Measurements from ENCODE around the gene PLK3.
"Not testable (repeated sequence)": the region's sequence is repeated elsewhere in the genome, so short reads cannot be mapped to it uniquely, and the experiment has no call there.

PLK3 gene

DNA sequence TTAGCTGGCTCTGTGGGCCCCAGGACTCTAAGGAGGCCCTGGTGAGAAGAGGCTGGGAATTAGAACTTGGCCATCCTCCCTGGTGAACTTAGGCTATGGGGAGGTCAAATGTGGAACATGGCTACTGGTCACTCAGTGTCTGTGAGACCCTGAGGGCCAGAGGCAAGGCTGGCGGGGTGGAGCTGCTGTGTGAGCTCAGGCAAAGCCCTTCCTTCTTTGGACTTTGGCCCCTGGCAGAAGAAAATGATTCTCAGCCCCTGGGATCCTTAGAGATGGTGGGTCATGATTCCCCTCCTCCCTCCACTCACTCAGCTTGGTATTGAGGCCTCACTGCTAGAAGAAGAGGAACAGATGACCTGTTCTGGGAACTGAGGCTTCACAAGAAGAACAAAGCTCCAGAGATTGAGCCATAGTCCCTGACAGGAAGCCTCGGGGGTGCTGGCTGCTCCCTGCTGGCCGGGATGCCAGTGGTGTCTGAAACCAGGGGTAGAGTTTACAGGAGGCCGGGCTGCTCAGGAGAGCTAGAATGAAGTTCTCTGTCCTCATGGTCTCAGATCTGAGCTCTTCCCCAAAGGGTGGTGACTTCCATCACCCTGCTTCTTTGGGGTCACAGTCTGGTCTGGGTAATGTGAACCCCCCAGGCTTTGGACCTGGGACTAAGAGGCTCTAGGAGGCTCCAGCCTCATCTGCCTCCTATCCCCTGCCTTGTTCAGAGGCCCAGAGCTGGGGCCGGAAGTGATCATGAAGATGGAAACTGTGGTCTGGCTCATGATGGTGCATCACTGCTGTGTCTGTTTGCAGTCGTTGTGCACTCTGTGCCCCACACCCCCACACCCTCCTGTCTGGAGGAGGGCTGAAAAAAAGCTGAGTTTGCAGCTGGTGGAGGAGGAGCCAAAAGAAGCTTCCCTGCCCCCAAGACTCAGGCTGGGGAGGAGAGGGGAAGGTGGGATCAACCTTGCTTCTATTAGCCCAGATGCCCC, 9.1 kb downstream of the PLK3 start:
- Histone ChIP-seq H3K9me3 (ENCODE audit: control insufficient read depth in 5 of 5, low read length in 5 of 5) (no peaks in the 10 kb centered on the region), H3K27me3 (ENCODE audit: control insufficient read depth in 5 of 5, insufficient read depth in 4 of 5, low read length in 5 of 5) (no peaks in the 10 kb centered on the region), H3K4me1 (ENCODE audit: control insufficient read depth in 5 of 5, insufficient read depth in 5 of 5, low read length in 5 of 5) (peaks cover 30 to 93% (median 76%) of the 10 kb centered on the region in 5 donors), H3K4me3 (ENCODE audit: low read depth in 1 of 5, low read length in 5 of 5) (peak overlapping the region; percentile 42 to 61 (median 58)), H3K9ac (ENCODE audit: low read length in 5 of 5) (peak overlapping the region; percentile 67 to 91 (median 79)), H3K27ac (ENCODE audit: low read depth, low read length) (peak overlapping the region; percentile 97), H3K36me3 (ENCODE audit: control insufficient read depth in 5 of 5, insufficient read depth in 5 of 5, low read length in 5 of 5) (peaks cover 0 to 22% (median 21%) of the 10 kb centered on the region in 5 donors)

DNA sequence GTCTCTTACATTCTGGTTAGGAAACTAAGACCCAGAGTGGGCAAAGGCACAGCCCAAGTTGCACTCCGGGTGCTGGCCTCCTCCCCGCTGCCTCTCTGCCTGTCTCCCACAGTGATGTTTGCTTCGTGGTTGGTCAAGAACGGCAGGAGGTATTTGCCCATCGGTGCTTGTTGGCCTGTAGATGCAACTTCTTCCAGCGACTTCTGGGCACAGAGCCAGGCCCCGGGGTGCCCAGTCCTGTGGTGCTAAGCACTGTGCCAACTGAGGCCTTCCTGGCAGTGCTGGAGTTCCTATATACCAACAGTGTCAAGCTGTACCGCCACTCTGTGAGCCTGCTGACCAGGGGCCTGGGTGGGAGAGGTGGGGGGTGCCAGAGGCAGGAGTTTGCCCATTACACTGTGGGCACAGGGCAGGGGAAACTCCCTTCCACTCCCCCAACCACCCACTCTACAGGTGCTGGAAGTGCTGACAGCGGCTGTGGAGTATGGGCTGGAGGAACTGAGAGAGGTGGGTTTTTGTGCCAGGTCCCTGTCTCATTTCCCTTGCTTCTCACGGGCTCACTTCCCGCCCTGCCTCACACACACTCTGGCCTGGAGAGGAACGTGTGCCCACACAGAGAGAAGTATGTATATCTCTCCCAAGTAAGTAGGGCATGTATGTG, 10.1 kb downstream of the PLK3 start:
- Histone ChIP-seq H3K4me3 (ENCODE audit: low read depth in 1 of 5, low read length in 5 of 5) (peak overlapping the region; percentile 4 to 61 (median 55)), H3K36me3 (ENCODE audit: control insufficient read depth in 5 of 5, insufficient read depth in 5 of 5, low read length in 5 of 5) (peaks cover 0 to 18% (median 14%) of the 10 kb centered on the region in 5 donors), H3K27ac (ENCODE audit: low read depth, low read length) (peak overlapping the region; percentile 97), H3K9me3 (ENCODE audit: control insufficient read depth in 5 of 5, low read length in 5 of 5) (no peaks in the 10 kb centered on the region), H3K9ac (ENCODE audit: low read length in 5 of 5) (peak overlapping the region in 3 of 5 donors; percentile 4 to 91 (median 72)), H3K4me1 (ENCODE audit: control insufficient read depth in 5 of 5, insufficient read depth in 5 of 5, low read length in 5 of 5) (peaks cover 29 to 87% (median 76%) of the 10 kb centered on the region in 5 donors), H3K27me3 (ENCODE audit: control insufficient read depth in 5 of 5, insufficient read depth in 4 of 5, low read length in 5 of 5) (no peaks in the 10 kb centered on the region)

DNA sequence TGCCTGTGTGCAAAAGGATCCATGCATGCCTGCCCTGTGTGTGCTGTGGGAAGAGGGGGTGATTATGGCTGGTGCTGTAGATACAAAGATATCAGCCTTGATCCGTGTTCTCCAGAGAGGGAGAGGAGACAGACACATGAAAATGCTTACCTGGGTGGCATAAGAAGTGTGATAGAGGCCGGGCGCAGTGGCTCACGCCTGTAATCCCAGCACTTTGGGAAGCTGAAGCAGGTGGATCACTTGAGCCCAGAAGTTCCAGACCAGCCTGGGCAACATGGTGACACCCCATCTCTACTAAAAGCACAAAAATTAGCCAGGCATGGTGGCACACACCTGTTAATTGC, 10.6 kb downstream of the PLK3 start:
- H3K9me3 ChIP-seq (ENCODE audit: control insufficient read depth in 5 of 5, low read length in 5 of 5); H3K27me3 ChIP-seq (ENCODE audit: control insufficient read depth in 5 of 5, insufficient read depth in 4 of 5, low read length in 5 of 5): not testable (repeated sequence)
- peak overlapping the region in 1 of 5 donors; percentile 91 for H3K9ac ChIP-seq (ENCODE audit: low read length in 5 of 5)
- peak overlapping the region; percentile 97 for H3K27ac ChIP-seq (ENCODE audit: low read depth, low read length)
- H3K4me1 ChIP-seq (ENCODE audit: control insufficient read depth in 5 of 5, insufficient read depth in 5 of 5, low read length in 5 of 5) = peaks cover 29 to 82% (median 71%) of the 10 kb centered on the region in 5 donors
- peaks cover 0 to 14% (median 10%) of the 10 kb centered on the region in 5 donors for H3K36me3 ChIP-seq (ENCODE audit: control insufficient read depth in 5 of 5, insufficient read depth in 5 of 5, low read length in 5 of 5)
- peak overlapping the region in 1 of 5 donors; percentile 55 for H3K4me3 ChIP-seq (ENCODE audit: low read depth in 1 of 5, low read length in 5 of 5)

DNA sequence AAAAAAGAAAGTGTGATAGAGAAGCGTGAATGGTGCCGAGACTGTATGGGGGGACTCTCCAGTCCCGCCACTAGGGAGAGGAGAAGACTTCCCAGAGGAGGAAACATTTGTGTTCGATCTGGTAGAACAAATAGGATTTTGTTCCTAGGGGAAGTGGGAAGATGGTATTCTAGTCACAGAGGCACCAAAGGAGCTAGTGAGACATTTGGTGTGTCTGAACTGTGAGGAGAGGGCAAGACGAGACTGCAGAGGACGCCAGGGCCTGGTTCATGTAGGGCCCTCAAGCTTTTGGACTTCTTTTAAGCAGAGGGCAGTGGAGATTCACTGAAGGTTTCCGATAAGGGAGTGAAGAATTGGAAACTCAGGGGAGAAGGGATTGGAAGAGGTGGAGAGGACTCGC, 11.1 kb downstream of the PLK3 start:
- H3K4me1 ChIP-seq (ENCODE audit: control insufficient read depth in 5 of 5, insufficient read depth in 5 of 5, low read length in 5 of 5) = peaks cover 29 to 77% (median 69%) of the 10 kb centered on the region in 5 donors
- H3K9me3 ChIP-seq (ENCODE audit: control insufficient read depth in 5 of 5, low read length in 5 of 5) = no peaks in the 10 kb centered on the region
- H3K4me3 ChIP-seq (ENCODE audit: low read depth in 1 of 5, low read length in 5 of 5) = no peak overlapping the region
- H3K9ac ChIP-seq (ENCODE audit: low read length in 5 of 5) = peak overlapping the region in 1 of 5 donors; percentile 27
- no peaks in the 10 kb centered on the region for H3K27me3 ChIP-seq (ENCODE audit: control insufficient read depth in 5 of 5, insufficient read depth in 4 of 5, low read length in 5 of 5)
- H3K36me3 ChIP-seq (ENCODE audit: control insufficient read depth in 5 of 5, insufficient read depth in 5 of 5, low read length in 5 of 5) = peaks cover 0 to 12% (median 7%) of the 10 kb centered on the region in 5 donors
- peak overlapping the region; percentile 97 for H3K27ac ChIP-seq (ENCODE audit: low read depth, low read length)

DNA sequence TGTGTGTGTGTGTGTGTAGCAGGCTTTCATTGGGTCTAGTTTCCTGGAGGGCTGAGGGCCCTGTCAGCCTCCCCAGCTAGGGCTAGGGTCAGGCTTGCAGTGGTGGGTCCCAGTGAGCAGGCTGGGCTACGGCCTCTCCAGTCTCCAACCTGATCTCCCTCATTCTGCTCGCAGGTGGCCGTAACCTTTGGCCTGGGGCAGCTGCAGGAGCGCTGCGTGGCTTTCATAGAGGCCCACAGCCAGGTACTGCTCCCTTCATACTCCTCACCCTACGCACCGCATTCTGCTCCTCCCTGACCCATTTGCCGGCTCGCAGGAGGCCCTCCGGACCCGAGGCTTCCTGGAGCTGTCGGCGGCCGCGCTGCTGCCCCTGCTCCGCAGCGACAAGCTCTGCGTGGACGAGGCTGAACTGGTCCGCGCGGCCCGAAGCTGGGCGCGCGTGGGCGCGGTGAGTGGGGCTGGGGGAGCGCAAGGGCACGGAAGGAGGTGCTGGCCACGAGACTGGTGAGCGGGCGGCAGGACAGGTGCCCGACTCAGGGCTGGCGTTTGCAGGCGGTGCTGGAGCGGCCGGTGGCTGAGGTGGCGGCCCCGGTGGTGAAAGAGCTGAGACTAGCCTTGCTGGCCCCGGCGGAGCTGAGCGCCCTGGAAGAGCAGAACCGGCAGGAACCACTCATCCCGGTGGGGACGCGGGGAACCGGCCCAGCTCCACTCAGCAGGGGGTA, 12.8 kb downstream of the PLK3 start:
- no peaks in the 10 kb centered on the region for H3K9me3 ChIP-seq (ENCODE audit: control insufficient read depth in 5 of 5, low read length in 5 of 5)
- H3K9ac ChIP-seq (ENCODE audit: low read length in 5 of 5) = peak overlapping the region in 2 of 5 donors; percentile 59 to 72
- peak overlapping the region; percentile 61 for H3K27ac ChIP-seq (ENCODE audit: low read depth, low read length)
- peaks cover 17 to 59% (median 52%) of the 10 kb centered on the region in 5 donors for H3K4me1 ChIP-seq (ENCODE audit: control insufficient read depth in 5 of 5, insufficient read depth in 5 of 5, low read length in 5 of 5)
- peak overlapping the region in 4 of 5 donors; percentile 57 to 69 (median 67) for H3K4me3 ChIP-seq (ENCODE audit: low read depth in 1 of 5, low read length in 5 of 5)
- no peaks in the 10 kb centered on the region for H3K27me3 ChIP-seq (ENCODE audit: control insufficient read depth in 5 of 5, insufficient read depth in 4 of 5, low read length in 5 of 5)
- H3K36me3 ChIP-seq (ENCODE audit: control insufficient read depth in 5 of 5, insufficient read depth in 5 of 5, low read length in 5 of 5) = peaks cover 0 to 7% (median 2%) of the 10 kb centered on the region in 5 donors

DNA sequence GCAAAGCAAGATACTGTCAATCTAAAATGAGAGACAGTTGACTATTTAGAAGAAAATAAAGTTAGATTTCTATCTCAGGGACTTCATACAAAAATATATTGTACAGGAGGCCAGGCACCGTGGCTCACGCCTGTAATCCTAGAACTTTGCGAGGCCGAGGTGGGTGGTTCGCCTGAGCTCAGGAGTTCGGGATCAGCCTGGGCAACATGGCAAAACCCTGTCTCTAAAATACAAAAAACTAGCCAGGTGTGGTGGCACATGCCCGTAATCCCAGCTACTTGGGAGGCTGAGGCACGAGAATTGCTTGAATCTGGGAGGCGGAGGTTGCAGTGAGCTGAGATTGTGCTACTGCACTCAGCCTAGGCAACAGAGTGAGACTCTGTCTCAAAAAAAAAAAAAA, 15.7 kb downstream of the PLK3 start:
- peaks cover 3 to 47% (median 40%) of the 10 kb centered on the region in 5 donors for H3K4me1 ChIP-seq (ENCODE audit: control insufficient read depth in 5 of 5, insufficient read depth in 5 of 5, low read length in 5 of 5)
- H3K4me3 ChIP-seq (ENCODE audit: low read depth in 1 of 5, low read length in 5 of 5); H3K36me3 ChIP-seq (ENCODE audit: control insufficient read depth in 5 of 5, insufficient read depth in 5 of 5, low read length in 5 of 5); H3K27me3 ChIP-seq (ENCODE audit: control insufficient read depth in 5 of 5, insufficient read depth in 4 of 5, low read length in 5 of 5); H3K27ac ChIP-seq (ENCODE audit: low read depth, low read length); H3K9me3 ChIP-seq (ENCODE audit: control insufficient read depth in 5 of 5, low read length in 5 of 5); H3K9ac ChIP-seq (ENCODE audit: low read length in 5 of 5): not testable (repeated sequence)

DNA sequence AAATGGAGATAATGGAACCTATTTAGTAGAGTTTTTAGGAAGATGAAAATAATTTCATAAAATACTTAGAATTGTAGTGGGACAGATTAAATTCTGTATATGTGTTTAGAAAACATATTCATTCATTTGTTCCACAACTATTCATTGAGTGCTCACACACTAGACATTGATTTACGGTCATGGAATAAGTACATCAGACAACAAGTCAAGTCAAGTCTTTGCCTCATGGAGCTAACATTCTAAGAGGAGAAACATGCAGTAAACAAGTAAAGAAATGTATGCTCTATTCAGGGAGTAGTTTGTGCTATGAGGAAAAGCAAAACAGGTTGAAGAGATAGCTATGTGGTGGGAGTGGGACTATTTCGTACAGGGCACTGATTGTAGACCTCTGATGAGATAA, 17.1 kb downstream of the PLK3 start:
- H3K36me3 ChIP-seq (ENCODE audit: control insufficient read depth in 5 of 5, insufficient read depth in 5 of 5, low read length in 5 of 5) = peaks cover 0 to 7% (median 2%) of the 10 kb centered on the region in 5 donors
- H3K27ac ChIP-seq (ENCODE audit: low read depth, low read length) = no peak overlapping the region
- no peak overlapping the region for H3K4me3 ChIP-seq (ENCODE audit: low read depth in 1 of 5, low read length in 5 of 5)
- H3K27me3 ChIP-seq (ENCODE audit: control insufficient read depth in 5 of 5, insufficient read depth in 4 of 5, low read length in 5 of 5) = no peaks in the 10 kb centered on the region
- peaks cover 3 to 37% (median 31%) of the 10 kb centered on the region in 5 donors for H3K4me1 ChIP-seq (ENCODE audit: control insufficient read depth in 5 of 5, insufficient read depth in 5 of 5, low read length in 5 of 5)
- H3K9me3 ChIP-seq (ENCODE audit: control insufficient read depth in 5 of 5, low read length in 5 of 5) = no peaks in the 10 kb centered on the region
- no peak overlapping the region for H3K9ac ChIP-seq (ENCODE audit: low read length in 5 of 5)

DNA sequence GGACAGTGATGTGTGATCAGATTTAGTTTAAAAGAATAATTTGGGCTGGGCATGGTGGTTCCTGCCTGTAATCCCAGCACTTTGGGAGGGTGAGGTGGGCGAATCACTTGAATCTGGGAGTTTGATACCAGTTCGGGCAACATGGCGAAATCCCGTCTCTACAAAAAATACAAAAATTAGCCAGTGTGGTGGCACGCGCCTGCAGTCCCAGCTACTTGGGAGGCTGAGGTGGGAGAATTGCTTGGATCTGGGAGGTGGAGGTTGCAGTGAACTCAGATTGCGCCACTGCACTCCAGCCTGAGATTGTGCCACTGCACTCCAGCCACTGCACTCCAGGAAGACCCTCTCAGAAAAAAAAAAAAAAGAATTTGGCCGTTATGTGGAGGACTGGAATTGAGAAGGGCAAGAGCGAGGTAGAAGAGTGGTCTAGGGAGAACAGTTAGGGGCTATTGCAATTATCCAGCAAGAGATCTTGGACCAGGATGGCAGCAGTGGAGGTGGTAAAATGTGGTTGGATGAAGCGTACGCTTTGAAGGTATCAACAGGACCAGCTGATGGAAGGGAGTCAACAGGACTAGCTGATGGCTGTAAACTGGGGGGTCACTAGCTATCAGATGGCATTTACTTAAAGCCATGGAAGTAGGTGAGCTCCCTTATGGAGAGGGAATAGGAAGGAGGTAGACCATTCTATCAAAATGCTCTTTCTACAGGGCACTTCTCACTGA, 17.8 kb downstream of the PLK3 start:
- Histone ChIP-seq H3K4me1 (ENCODE audit: control insufficient read depth in 5 of 5, insufficient read depth in 5 of 5, low read length in 5 of 5) (peaks cover 3 to 34% (median 30%) of the 10 kb centered on the region in 5 donors), H3K9me3 (ENCODE audit: control insufficient read depth in 5 of 5, low read length in 5 of 5) (no peaks in the 10 kb centered on the region), H3K27ac (ENCODE audit: low read depth, low read length) (no peak overlapping the region), H3K36me3 (ENCODE audit: control insufficient read depth in 5 of 5, insufficient read depth in 5 of 5, low read length in 5 of 5) (peaks cover 0 to 7% (median 2%) of the 10 kb centered on the region in 5 donors), H3K4me3 (ENCODE audit: low read depth in 1 of 5, low read length in 5 of 5) (no peak overlapping the region), H3K27me3 (ENCODE audit: control insufficient read depth in 5 of 5, insufficient read depth in 4 of 5, low read length in 5 of 5) (no peaks in the 10 kb centered on the region), H3K9ac (ENCODE audit: low read length in 5 of 5) (no peak overlapping the region)

DNA sequence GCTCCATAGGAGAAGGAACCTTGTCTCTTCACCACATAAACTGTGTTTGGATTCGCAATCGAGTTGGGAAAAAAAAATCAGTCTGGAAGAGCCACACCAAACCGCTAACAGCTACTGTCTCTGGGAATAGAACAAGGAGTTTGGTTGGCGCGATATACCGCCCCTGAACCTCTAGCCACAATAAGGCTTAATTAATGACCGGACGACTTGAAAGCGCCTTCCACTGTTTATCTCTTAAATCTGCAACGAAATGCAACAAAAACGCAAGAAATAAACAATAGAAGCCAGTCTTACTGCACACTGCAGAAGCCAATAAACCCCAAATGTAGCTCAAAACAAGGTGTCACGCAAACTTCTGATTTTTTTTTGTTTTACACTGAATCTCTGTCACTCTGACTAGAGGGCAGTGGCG, 19.0 kb downstream of the PLK3 start:
- H3K4me3 ChIP-seq (ENCODE audit: low read depth in 1 of 5, low read length in 5 of 5) = peak overlapping the region; percentile 58 to 94 (median 75)
- peak overlapping the region; percentile 73 for H3K27ac ChIP-seq (ENCODE audit: low read depth, low read length)
- H3K27me3 ChIP-seq (ENCODE audit: control insufficient read depth in 5 of 5, insufficient read depth in 4 of 5, low read length in 5 of 5) = no peaks in the 10 kb centered on the region
- H3K9me3 ChIP-seq (ENCODE audit: control insufficient read depth in 5 of 5, low read length in 5 of 5) = no peaks in the 10 kb centered on the region
- peaks cover 0 to 7% (median 2%) of the 10 kb centered on the region in 5 donors for H3K36me3 ChIP-seq (ENCODE audit: control insufficient read depth in 5 of 5, insufficient read depth in 5 of 5, low read length in 5 of 5)
- H3K4me1 ChIP-seq (ENCODE audit: control insufficient read depth in 5 of 5, insufficient read depth in 5 of 5, low read length in 5 of 5) = peaks cover 3 to 23% (median 20%) of the 10 kb centered on the region in 5 donors
- H3K9ac ChIP-seq (ENCODE audit: low read length in 5 of 5) = peak overlapping the region in 4 of 5 donors; percentile 58 to 97 (median 70)

Data from subcutaneous abdominal adipose tissue (tissue), 5 donors.